Effector memory CD8-positive, alpha-beta T cell (primary cell): ENCODE data around the gene RAB25.
"Not testable (repeated sequence)": the region's sequence is repeated elsewhere in the genome, so short reads cannot be mapped to it uniquely, and the experiment has no call there.

Experiments
- ATAC-seq: fragments of 150-1000 bp; cut with Tn5 transposase; replicated peaks from 2 replicates; pipeline ENCODE4 v1.10.0; 2021; ENCODE audit warnings: mild to moderate bottlenecking, moderate library complexity
- DNase-seq, 3 experiments: peaks; one replicate each; pipeline ENCODE4 v3.0.0; 2021
- H3K27ac Mint-ChIP-seq, 2 donors: one replicate each; pipeline ENCODE4 v1.8.0; 2022; ENCODE audit warnings: mild to moderate bottlenecking in 2 of 2, mixed read lengths in 2 of 2, moderate library complexity in 2 of 2
- H3K27me3 Mint-ChIP-seq, 2 donors: one replicate each; pipeline ENCODE4 v1.8.0; 2022; ENCODE audit warnings: mixed read lengths in 2 of 2
- H3K36me3 Mint-ChIP-seq: one replicate; pipeline ENCODE4 v1.8.0; 2022; ENCODE audit warnings: mild to moderate bottlenecking, moderate library complexity, mixed read lengths; ENCODE audit not compliant: insufficient read depth
- H3K4me1 Mint-ChIP-seq, 2 donors: one replicate each; pipeline ENCODE4 v1.8.0; 2022; ENCODE audit warnings: low read depth in 2 of 2, mixed read lengths in 2 of 2
- H3K4me3 Mint-ChIP-seq, 2 donors: one replicate each; pipeline ENCODE4 v1.8.0; 2022; ENCODE audit warnings: mild to moderate bottlenecking in 2 of 2, mixed read lengths in 2 of 2, moderate library complexity in 2 of 2
- H3K9me3 Mint-ChIP-seq, 2 donors: one replicate each; pipeline ENCODE4 v1.8.0; 2022; ENCODE audit warnings: mixed read lengths in 2 of 2

RAB25 gene

GRCh38 chr1:156114919-156115513 lies 54.1 kb downstream of the RAB25 start:
- peak overlapping the region; percentile 96 to 98 for H3K4me3 Mint-ChIP-seq
- H3K36me3 Mint-ChIP-seq, result peaks cover 68% of the 10 kb centered on the region
- DNase-seq, result no peak
- peak; percentile 3 for ATAC-seq
- H3K4me1 Mint-ChIP-seq, result peaks cover 33 to 43% of the 10 kb centered on the region in 2 donors
- H3K27me3 Mint-ChIP-seq, result peaks cover 6 to 7% of the 10 kb centered on the region in 2 donors
- H3K27ac Mint-ChIP-seq, result peak overlapping the region; percentile 97 to 98
- no peaks in the 10 kb centered on the region for H3K9me3 Mint-ChIP-seq

- DNase-seq (peak in 1 of 3 experiments; percentile 21), ATAC-seq (no peak)
- Mint-ChIP-seq H3K4me3 (peak overlapping the region; percentile 96 to 98), H3K4me1 (peaks cover 34 to 43% of the 10 kb centered on the region in 2 donors), H3K27me3 (peaks cover 6 to 7% of the 10 kb centered on the region in 2 donors), H3K9me3 (no peaks in the 10 kb centered on the region), H3K27ac (peak overlapping the region; percentile 97 to 98), H3K36me3 (peaks cover 73% of the 10 kb centered on the region)
Observed at GRCh38 chr1:156115514-156116374, 54.8 kb downstream of the RAB25 start.

GRCh38 chr1:156116731-156117130 lies 55.8 kb downstream of the RAB25 start:
- peak overlapping the region; percentile 96 to 98 for H3K4me3 Mint-ChIP-seq
- ATAC-seq, DNase-seq, H3K27me3 Mint-ChIP-seq, H3K9me3 Mint-ChIP-seq: not testable (repeated sequence)
- H3K36me3 Mint-ChIP-seq, result peaks cover 81% of the 10 kb centered on the region
- peak overlapping the region; percentile 97 to 98 for H3K27ac Mint-ChIP-seq
- peaks cover 34 to 43% of the 10 kb centered on the region in 2 donors for H3K4me1 Mint-ChIP-seq

GRCh38 chr1:156117414-156118176 lies 56.6 kb downstream of the RAB25 start:
- H3K36me3 Mint-ChIP-seq, result peaks cover 88% of the 10 kb centered on the region
- peaks cover 37 to 46% of the 10 kb centered on the region in 2 donors for H3K4me1 Mint-ChIP-seq
- ATAC-seq (no peak), DNase-seq (no peak)
- peaks cover 6 to 7% of the 10 kb centered on the region in 2 donors for H3K27me3 Mint-ChIP-seq
- H3K9me3 Mint-ChIP-seq, result no peaks in the 10 kb centered on the region
- peak overlapping the region; percentile 73 to 98 for H3K27ac Mint-ChIP-seq
- H3K4me3 Mint-ChIP-seq, result peak overlapping the region; percentile 96 to 98

- Mint-ChIP-seq H3K4me1 (peaks cover 43 to 51% of the 10 kb centered on the region in 2 donors), H3K9me3 (no peaks in the 10 kb centered on the region), H3K4me3 (peak overlapping the region; percentile 96 to 98), H3K27ac (peak overlapping the region; percentile 73 to 98), H3K27me3 (peaks cover 6 to 7% of the 10 kb centered on the region in 2 donors), H3K36me3 (peaks cover 94% of the 10 kb centered on the region)
- no peak for ATAC-seq
- DNase-seq, result no peak
Observed at GRCh38 chr1:156118177-156118868, 57.4 kb downstream of the RAB25 start.

- Mint-ChIP-seq H3K4me1 (peaks cover 45 to 52% of the 10 kb centered on the region in 2 donors), H3K9me3 (no peaks in the 10 kb centered on the region), H3K36me3 (peaks cover 94% of the 10 kb centered on the region), H3K27ac (peak overlapping the region; percentile 73 to 98), H3K4me3 (peak overlapping the region; percentile 47 to 55), H3K27me3 (peaks cover 6 to 7% of the 10 kb centered on the region in 2 donors)
- peak; percentile 8 for ATAC-seq
- DNase-seq, result peak in 1 of 3 experiments; percentile 8
Observed at GRCh38 chr1:156119503-156120209, 58.7 kb downstream of the RAB25 start.
